Heart left ventricle (tissue), 13 donors: ENCODE results near the gene TNS1.

ENCODE experiments used
- POLR2A ChIP-seq, 2 donors: fragments of 450-650 bp; IDR thresholded peaks; one replicate each; pipeline ENCODE4 v1.6.1; 2017; ENCODE audit warnings: antibody characterized with exemption in 2 of 2, mild to moderate bottlenecking in 2 of 2, moderate library complexity in 2 of 2
- TF ChIP-seq, protein P1 (sequence below), 12 donors: fragments of 200-600 bp; sonication (generic) in 4 of 12; IDR thresholded peaks; one replicate each; pipeline versions ENCODE4 v1.5.0 to v1.8.0; 2018 to 2022; ENCODE audit warnings: antibody characterized with exemption in 12 of 12, mild to moderate bottlenecking in 5 of 12
- donor health status: ischemic (EF 13 %, LVEDD 7.1; RV severe dilation, severe dysfunction).
- donor health status: DM: no; HTN: yes; CAD: no.
- donor health status: DM: no; HTN: no; CAD: no.
- donor health status: ischemic (EF 25% LVEDD 6.9; RV normal size, moderate dysfunction).
- donor health status: ischemic (EF 25% LVEDD 5.7; RV mildly dilated, moderate dysfunction).
- donor health status: ischemic (EF 35%, LVEDD 5.7; RV mildly dilated, moderate dysfunction).
- donor health status: nonischemic (EF 11% LVEDD 7.7; RV severe dilation, severe dysfunction).
- donor health status: DM: yes; HTN: yes; CAD: no.
- donor health status: PGD.
- donor health status: ischemic (EF 29% LVEDD 5.4; RV normal size, mild dysfunction).
- donor health status: nonischemic (EF 23%, LVEDD 6.1; RV moderate dilation, normal function).

DNA sequence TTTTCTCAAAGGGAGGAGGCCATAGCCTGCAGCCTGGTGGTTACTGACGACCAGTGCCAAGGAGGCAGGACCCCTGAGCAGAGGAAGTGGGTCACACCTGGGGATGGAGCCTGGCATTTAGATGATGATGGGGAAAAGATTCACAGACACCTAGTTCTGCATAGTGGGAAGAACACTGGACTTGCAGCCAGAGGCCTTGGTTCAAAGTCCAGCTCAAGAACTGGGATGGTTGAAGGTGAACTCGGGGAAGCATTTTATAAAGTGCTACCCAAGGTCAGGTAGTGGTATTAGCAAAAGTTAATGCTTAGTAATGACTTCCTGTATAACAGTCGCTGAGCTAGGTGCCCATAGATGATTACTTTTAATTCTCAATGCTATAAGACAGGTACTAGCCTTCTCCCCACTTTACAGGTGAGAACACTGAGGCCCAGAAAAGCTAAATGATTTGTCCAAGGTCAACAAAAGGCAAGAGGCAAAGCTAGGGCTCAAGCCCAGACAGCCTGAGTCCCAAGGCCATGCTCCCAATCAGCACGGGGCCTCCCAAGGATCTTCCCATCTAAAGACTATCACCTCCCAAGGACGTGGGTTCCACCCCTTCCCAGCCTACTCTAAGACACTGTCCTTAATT lies 134.4 kb downstream of the TNS1 start:
- TF ChIP-seq, protein P1, sequence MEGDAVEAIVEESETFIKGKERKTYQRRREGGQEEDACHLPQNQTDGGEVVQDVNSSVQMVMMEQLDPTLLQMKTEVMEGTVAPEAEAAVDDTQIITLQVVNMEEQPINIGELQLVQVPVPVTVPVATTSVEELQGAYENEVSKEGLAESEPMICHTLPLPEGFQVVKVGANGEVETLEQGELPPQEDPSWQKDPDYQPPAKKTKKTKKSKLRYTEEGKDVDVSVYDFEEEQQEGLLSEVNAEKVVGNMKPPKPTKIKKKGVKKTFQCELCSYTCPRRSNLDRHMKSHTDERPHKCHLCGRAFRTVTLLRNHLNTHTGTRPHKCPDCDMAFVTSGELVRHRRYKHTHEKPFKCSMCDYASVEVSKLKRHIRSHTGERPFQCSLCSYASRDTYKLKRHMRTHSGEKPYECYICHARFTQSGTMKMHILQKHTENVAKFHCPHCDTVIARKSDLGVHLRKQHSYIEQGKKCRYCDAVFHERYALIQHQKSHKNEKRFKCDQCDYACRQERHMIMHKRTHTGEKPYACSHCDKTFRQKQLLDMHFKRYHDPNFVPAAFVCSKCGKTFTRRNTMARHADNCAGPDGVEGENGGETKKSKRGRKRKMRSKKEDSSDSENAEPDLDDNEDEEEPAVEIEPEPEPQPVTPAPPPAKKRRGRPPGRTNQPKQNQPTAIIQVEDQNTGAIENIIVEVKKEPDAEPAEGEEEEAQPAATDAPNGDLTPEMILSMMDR (IDR thresholded peaks at IDR 0.05) = no peak
- no peak for TF ChIP-seq POLR2A (IDR thresholded peaks at IDR 0.05)
